GM03348 (cell line): Measurements from ENCODE around the gene PNKP.

Source experiments
- DNase-seq: peaks from one replicate; pipeline ENCODE4 v3.0.0; 2012; ENCODE audit warnings: low spot score

The PNKP gene

GRCh38 chr19:49860336-49861102, 6.9 kb downstream of the PNKP start:
- no peak for DNase-seq

DNA sequence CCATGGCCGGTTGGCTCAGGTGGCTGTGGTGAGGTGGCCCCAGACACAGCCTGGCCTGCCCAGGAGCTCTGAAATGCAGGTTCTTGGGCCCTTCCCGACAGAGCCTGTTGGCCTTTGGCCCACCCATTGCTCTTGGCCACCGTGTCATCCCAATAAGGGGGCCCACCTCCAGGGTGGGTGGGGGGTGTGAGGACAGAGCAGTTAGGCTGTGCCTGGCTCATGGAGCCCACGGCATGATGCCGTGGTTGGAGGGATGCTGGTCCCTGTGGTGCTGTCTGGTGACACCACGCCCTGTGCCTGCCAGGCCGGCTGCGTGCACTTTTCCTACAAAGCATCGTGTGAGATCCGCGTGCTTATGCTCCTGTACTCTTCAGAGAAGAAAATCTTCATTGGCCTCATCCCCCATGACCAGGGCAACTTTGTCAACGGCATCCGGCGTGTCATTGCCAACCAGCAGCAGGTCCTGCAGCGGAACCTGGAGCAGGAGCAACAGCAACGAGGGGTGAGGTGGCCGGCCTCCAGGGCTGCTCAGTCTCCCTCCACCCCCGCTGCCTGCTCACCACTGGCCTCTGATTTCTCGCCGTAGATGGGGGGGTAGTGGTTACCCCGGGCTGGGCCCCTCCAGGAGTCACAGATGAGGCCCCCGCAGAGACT, 7.6 kb downstream of the PNKP start:
- DNase-seq: no peak

- DNase-seq: no peak
Observed at GRCh38 chr19:49858088-49858985, 9.0 kb downstream of the PNKP start.

DNA sequence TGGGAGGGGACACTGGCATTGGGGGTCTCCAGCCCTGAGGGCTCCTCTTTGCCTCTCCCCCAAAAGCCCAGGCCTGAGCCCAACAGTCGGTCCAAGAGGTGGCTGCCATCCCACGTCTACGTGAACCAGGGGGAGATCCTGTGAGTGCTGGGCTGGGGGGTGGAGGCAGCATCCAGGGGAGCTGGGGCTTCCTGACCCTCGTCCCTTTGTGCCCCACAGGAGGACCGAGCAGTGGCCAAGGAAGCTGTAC, 9.6 kb downstream of the PNKP start:
- no peak for DNase-seq

- no peak for DNase-seq
Observed at GRCh38 chr19:49857061-49857837, 10.1 kb downstream of the PNKP start.

DNA sequence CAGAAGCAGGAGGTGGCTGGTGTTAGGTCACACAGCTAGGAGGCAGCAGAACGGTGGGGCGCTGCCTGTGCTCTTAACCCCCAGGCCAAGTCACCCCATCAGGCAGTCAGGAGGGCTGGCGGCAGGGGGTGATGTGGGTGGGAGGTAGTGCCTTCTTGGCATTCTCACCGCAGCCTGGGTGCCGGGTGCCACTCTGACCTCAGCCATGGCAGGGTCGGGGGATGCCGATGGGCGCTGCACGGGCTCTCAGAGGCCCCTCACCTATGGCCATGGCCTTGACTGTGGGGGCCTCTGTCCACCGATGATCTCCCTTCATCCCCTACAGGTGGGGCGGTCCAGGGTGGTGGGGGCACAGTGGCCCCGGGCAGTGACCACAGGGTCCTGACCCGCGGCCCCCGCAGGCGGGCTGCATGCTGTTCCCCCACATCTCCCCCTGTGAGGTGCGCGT, 10.8 kb downstream of the PNKP start:
- DNase-seq: no peak

DNA sequence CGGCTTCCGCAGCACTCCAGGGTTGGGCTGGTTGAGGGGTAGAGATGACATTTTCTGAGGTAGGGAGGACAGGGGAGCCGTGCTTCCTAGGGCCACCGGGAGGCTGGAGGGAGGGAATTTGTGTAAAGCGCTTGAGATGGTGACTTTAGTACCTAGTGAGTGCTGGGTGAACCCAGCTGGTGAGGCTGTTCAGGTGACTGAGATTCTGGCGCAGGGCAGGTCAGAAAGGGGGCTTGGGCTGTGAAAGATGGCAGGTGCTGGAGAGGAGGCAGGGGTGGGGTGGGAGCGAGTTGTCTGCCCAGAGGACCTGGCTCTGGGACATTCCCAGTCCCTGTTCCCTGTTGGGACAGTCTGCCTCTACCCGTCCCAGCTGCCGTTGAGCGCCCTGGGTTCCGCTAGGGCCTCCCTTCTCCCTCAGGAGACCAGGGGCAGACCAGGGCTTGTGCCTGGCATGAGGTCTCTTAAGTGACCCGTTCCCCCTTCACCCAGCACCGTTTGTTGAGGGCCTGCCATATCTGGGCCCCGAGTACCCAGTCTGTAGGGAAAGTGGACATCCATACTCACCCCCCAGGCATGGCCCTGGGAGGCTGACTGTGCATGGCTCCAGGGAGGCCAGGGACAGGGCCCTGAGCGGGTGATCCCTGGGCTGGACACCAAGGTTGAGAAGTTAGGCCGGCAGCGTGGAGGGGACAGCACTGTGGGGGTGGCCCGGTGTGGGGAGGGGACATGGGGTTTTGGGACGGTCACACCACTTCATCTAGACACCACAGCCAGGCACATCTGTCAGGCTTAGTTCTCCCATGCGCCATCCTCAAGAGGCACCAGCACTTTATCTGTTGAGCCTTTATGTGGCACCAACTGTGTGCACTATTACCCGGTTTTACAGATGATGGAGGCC, 11.5 kb downstream of the PNKP start:
- DNase-seq: no peak

GRCh38 chr19:49855277-49855675, 12.1 kb downstream of the PNKP start:
- no peak for DNase-seq

GRCh38 chr19:49854378-49855263, 12.8 kb downstream of the PNKP start:
- no peak for DNase-seq

DNA sequence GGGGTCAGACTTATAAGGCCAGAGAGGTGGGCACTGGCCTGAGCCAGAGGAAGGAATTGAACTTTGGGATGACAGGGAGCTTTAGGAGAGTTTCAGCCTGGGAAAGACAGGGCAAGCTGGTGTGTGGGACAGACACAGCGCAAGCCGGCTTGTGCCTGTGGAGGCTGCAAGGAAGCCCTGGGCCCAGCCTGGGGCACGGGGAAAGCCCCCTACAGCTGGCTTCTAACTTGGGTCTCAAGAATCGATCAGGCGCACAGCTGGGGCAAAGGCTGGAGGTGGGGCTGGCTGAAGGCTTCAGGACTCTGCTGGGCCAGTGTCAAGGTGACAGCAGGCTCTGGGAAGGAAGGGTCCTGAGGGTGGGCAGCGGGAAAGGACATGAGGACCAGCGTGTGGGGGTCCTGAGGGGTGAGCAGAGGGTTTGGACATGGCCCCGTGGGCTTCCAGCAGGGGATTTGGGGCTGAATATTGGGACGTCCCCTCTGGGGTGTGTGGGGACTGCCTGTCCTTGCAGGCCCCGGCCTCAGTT, 13.5 kb downstream of the PNKP start:
- no peak for DNase-seq

DNA sequence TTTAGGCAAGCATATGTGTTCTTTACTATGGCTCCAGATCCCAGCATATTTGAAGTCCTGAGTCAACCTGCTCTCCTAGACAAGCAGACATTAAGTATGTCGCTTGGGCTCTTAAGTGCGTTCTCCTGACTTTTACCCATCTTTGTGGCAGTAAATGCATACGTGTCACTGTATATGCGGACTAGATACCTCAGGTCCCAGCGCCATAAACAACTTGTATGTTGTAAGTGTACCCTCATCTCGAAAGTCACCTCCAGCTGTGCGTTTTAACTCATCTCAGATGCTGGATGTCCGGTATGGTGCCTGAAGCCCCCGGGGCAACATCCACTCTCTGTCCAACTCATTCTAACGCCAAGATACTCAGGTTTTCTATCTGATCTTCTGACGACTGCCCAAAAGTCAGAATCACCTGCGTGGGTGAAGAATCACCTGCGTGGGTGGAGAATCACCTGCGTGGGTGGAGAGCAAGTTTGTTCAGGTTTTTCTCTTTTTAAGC, 14.7 kb downstream of the PNKP start:
- DNase-seq: no peak

DNA sequence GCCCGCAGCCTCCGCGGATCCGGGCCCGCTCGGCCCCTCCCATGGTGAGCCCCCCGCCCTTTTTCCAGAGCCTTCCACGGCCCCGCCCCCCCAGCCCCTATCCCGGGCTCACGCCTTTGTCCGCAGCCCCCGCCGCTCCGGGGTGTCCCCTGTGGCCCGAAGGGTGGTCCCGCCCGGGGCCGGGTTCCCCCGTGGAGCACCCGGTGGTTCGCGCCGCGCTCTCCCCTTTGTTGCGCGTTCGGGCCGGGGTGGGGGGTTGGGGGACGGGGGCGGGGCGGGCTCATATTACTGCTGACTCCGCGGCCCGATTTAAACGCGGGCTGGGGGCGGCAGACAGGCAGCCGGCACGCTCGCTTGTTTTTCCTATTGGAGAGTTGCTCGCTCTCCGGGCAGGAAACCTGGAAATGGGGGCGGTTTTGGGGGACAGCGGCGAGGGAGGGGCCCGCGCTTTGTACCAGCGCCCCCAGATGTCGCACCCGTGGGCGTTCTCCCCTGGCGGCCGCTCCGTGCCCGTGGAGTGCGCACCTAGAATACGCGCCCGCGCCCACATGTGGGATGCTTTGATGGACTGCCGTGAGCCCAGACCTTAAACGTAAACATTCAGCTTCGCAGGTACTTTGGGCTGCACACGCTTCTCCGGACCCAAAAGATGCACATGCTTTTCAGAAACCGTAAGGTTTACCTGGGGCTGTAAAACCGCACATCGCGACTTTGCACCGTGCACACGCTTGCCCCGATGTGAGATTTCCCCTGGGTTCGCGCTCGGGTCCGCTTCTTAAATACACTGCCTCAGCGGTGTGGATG, 15.7 kb downstream of the PNKP start:
- DNase-seq: peak; percentile 66

- DNase-seq: peak; percentile 98
Observed at GRCh38 chr19:49850487-49851342, 16.7 kb downstream of the PNKP start, which contains the start of gene PTOV1. Gene PTOV1 (plus strand): TSS chr19:49851159.

- DNase-seq: no peak
Observed at GRCh38 chr19:49850221-49850486, 17.2 kb downstream of the PNKP start.

GRCh38 chr19:49849433-49850220, 17.7 kb downstream of the PNKP start:
- no peak for DNase-seq

DNA sequence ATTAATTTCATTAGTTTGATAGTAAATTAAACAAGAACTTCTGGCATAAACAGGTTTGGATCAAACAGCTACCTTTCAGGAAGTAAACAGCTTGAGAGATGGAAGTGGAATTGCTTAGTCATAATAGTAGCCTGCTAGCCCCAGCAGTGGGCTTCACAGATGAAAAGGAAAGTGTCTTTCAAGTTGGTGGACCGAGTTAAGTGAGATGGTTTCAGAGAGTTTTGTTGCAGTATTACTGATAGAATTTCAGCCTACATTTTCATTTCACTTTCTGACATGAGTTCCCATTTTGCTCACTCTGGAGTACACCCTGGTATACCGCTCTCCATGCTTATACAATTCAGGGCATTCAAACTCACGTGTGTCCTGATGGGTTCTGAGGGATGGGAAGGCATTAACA, 18.4 kb downstream of the PNKP start:
- DNase-seq: no peak
